HCT116 (cell line): Measurements from ENCODE around the gene MDH1.

Experiments used
- ATF3 ChIP-seq: IDR thresholded peaks from 2 replicates; pipeline ENCODE4 v1.6.1; 2012
- CEBPB ChIP-seq: IDR thresholded peaks from 2 replicates; pipeline ENCODE4 v1.6.1; 2012; ENCODE audit warnings: low read depth
- CTCF ChIP-seq, 3 experiments: fragments of 200-600 bp in 1 of 3; sonication (generic) in 1 of 3; IDR thresholded peaks in 2 of 3; conservative IDR thresholded peaks in 1 of 3; 2 replicates each; pipeline ENCODE4 v1.5.1; 2012 to 2017; ENCODE audit warnings: low read depth in 2 of 3, low read length in 2 of 3, antibody characterized with exemption in 1 of 3, borderline replicate concordance in 1 of 3, control low read depth in 1 of 3, mild to moderate bottlenecking in 1 of 3, mixed read lengths in 1 of 3, mixed run types in 1 of 3, moderate library complexity in 1 of 3; ENCODE audit not compliant: insufficient read depth in 1 of 3
- EZH2 ChIP-seq: fragments of 200-600 bp; sonication (generic); IDR thresholded peaks from 2 replicates; pipeline ENCODE4 v1.6.1; 2017; ENCODE audit warnings: antibody characterized with exemption, mixed run types
- EZH2phosphoT487 ChIP-seq: fragments of 200-600 bp; IDR thresholded peaks from 2 replicates; pipeline ENCODE4 v1.6.1; 2018; ENCODE audit warnings: antibody characterized with exemption, borderline replicate concordance
- FOSL1 ChIP-seq: IDR thresholded peaks from 2 replicates; pipeline ENCODE4 v1.6.1; 2012; ENCODE audit warnings: low read depth
- MAX ChIP-seq: IDR thresholded peaks from 2 replicates; pipeline ENCODE4 v1.6.1; 2012
- POLR2A ChIP-seq: IDR thresholded peaks from 2 replicates; pipeline ENCODE4 v1.7.0; 2011; ENCODE audit warnings: borderline replicate concordance; ENCODE audit not compliant: insufficient read depth, insufficient read length; ENCODE audit errors: extremely low read depth
- POLR2AphosphoS5 ChIP-seq: IDR thresholded peaks from 2 replicates; pipeline ENCODE4 v1.6.1; 2011; ENCODE audit warnings: mild to moderate bottlenecking, low read depth, low read length, moderate library complexity
- RAD21 ChIP-seq: IDR thresholded peaks from 2 replicates; pipeline ENCODE4 v1.6.1; 2012; ENCODE audit warnings: low read depth, mild to moderate bottlenecking
- REST ChIP-seq: IDR thresholded peaks from 2 replicates; pipeline ENCODE4 v1.6.1; 2012; ENCODE audit warnings: low read depth
- SP1 ChIP-seq: IDR thresholded peaks from 2 replicates; pipeline ENCODE4 v1.6.1; 2012; ENCODE audit warnings: low read depth
- SRF ChIP-seq: IDR thresholded peaks from 2 replicates; pipeline ENCODE4 v1.6.1; 2012; ENCODE audit warnings: low read depth
- TCF7L2 ChIP-seq: IDR thresholded peaks from 2 replicates; pipeline ENCODE4 v1.7.0; 2011; ENCODE audit warnings: borderline replicate concordance, inconsistent platforms; ENCODE audit not compliant: insufficient read depth, insufficient read length; ENCODE audit errors: extremely low read depth

GRCh38 chr2:63614448-63614968, 25.7 kb downstream of the MDH1 start:
- TF ChIP-seq CTCF (IDR thresholded peaks at IDR 0.05 in 2 of 3, conservative IDR thresholded peaks at IDR 0.05 in 1 of 3; ENCODE audit: borderline replicate concordance in 1 of 3, insufficient read depth in 1 of 3, low read depth in 2 of 3, low read length in 2 of 3) (no peak), EZH2 (no peak), SRF (no peak), ATF3 (no peak), POLR2A (no peak), RAD21 (no peak), POLR2AphosphoS5 (no peak), EZH2phosphoT487 (no peak), REST (no peak), SP1 (peak; percentile 55; the same call in 1 of the 2 replicates), FOSL1 (peak; percentile 29; the same call in 1 of the 2 replicates), MAX (no peak), TCF7L2 (no peak), CEBPB (peak; percentile 22; the same call in 1 of the 2 replicates)
